ENCODE results near the gene RASGRF2. TPM values are rescaled to one million over a fixed set of nuclear protein-coding genes. Genes with fewer than 3 reads are reported as not detected.

RASGRF2 gene
- total and polyA plus RNA-seq, 9 of the 15 experiments (the other 6 are each of a cell fraction or from before 2014, with no cell fraction given) = 0.01 to 0.22 (median 0.08) TPM; not detected in 2

- TF ChIP-seq, protein P1, sequence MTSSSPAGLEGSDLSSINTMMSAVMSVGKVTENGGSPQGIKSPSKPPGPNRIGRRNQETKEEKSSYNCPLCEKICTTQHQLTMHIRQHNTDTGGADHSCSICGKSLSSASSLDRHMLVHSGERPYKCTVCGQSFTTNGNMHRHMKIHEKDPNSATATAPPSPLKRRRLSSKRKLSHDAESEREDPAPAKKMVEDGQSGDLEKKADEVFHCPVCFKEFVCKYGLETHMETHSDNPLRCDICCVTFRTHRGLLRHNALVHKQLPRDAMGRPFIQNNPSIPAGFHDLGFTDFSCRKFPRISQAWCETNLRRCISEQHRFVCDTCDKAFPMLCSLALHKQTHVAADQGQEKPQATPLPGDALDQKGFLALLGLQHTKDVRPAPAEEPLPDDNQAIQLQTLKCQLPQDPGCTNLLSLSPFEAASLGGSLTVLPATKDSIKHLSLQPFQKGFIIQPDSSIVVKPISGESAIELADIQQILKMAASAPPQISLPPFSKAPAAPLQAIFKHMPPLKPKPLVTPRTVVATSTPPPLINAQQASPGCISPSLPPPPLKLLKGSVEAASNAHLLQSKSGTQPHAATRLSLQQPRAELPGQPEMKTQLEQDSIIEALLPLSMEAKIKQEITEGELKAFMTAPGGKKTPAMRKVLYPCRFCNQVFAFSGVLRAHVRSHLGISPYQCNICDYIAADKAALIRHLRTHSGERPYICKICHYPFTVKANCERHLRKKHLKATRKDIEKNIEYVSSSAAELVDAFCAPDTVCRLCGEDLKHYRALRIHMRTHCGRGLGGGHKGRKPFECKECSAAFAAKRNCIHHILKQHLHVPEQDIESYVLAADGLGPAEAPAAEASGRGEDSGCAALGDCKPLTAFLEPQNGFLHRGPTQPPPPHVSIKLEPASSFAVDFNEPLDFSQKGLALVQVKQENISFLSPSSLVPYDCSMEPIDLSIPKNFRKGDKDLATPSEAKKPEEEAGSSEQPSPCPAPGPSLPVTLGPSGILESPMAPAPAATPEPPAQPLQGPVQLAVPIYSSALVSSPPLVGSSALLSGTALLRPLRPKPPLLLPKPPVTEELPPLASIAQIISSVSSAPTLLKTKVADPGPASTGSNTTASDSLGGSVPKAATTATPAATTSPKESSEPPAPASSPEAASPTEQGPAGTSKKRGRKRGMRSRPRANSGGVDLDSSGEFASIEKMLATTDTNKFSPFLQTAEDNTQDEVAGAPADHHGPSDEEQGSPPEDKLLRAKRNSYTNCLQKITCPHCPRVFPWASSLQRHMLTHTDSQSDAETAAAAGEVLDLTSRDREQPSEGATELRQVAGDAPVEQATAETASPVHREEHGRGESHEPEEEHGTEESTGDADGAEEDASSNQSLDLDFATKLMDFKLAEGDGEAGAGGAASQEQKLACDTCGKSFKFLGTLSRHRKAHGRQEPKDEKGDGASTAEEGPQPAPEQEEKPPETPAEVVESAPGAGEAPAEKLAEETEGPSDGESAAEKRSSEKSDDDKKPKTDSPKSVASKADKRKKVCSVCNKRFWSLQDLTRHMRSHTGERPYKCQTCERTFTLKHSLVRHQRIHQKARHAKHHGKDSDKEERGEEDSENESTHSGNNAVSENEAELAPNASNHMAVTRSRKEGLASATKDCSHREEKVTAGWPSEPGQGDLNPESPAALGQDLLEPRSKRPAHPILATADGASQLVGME (CRISPR knock-in tag; IDR thresholded peaks at IDR 0.05) = no peak
- TF ChIP-seq ZC3H8 (IDR thresholded peaks at IDR 0.05) (no peak), ZBTB1 (CRISPR knock-in tag; IDR thresholded peaks at IDR 0.05; ENCODE audit: borderline replicate concordance, low read depth) (no peak), CTCF (IDR thresholded peaks at IDR 0.05 in 2 of 3, conservative IDR thresholded peaks at IDR 0.05 in 1 of 3; ENCODE audit: insufficient read depth in 2 of 3, low read depth in 1 of 3, low read length in 3 of 3) (no peak)
- TF ChIP-seq, protein P2, sequence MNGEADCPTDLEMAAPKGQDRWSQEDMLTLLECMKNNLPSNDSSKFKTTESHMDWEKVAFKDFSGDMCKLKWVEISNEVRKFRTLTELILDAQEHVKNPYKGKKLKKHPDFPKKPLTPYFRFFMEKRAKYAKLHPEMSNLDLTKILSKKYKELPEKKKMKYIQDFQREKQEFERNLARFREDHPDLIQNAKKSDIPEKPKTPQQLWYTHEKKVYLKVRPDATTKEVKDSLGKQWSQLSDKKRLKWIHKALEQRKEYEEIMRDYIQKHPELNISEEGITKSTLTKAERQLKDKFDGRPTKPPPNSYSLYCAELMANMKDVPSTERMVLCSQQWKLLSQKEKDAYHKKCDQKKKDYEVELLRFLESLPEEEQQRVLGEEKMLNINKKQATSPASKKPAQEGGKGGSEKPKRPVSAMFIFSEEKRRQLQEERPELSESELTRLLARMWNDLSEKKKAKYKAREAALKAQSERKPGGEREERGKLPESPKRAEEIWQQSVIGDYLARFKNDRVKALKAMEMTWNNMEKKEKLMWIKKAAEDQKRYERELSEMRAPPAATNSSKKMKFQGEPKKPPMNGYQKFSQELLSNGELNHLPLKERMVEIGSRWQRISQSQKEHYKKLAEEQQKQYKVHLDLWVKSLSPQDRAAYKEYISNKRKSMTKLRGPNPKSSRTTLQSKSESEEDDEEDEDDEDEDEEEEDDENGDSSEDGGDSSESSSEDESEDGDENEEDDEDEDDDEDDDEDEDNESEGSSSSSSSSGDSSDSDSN (IDR thresholded peaks at IDR 0.05; ENCODE audit: borderline replicate concordance in 1 of 2, low read depth in 2 of 2, low read length in 2 of 2) = no peak
Measured at GRCh38 chr5:80957031-80957761, 3.0 kb upstream of the RASGRF2 start (continued).

Data from K562 (cell line).